GM21515 (cell line): Measurements from ENCODE around the gene PTPN23.
A peak's percentile ranks its signal among the peaks of the same experiment; 100 is the strongest.

Source experiments
- ATAC-seq: cut with Tn5 transposase; IDR thresholded peaks from one replicate; pipeline ENCODE4 v1.9.1; 2021; ENCODE audit not compliant: unreplicated experiment

Gene PTPN23

GRCh38 chr3:47370887-47371697 is 9.7 kb upstream of the PTPN23 start:
- ATAC-seq: no peak

GRCh38 chr3:47374587-47374986 is 6.2 kb upstream of the PTPN23 start:
- ATAC-seq: no peak

- no peak for ATAC-seq
These were observed 4.4 kb upstream of the PTPN23 start for GRCh38 chr3:47376393-47376792.

GRCh38 chr3:47377186-47377585 is 3.6 kb upstream of the PTPN23 start:
- ATAC-seq: no peak

GRCh38 chr3:47378869-47379268 is 2.0 kb upstream of the PTPN23 start:
- ATAC-seq: no peak

GRCh38 chr3:47379411-47379899 is 1.4 kb upstream of the PTPN23 start:
- ATAC-seq: no peak

GRCh38 chr3:47380026-47380600 is 708 bp upstream of the PTPN23 start:
- ATAC-seq: peak; percentile 11

GRCh38 chr3:47381317-47382157 is 716 bp downstream of the PTPN23 start:
- ATAC-seq: peak; percentile 65

- ATAC-seq: no peak
These were observed 3.6 kb downstream of the PTPN23 start for GRCh38 chr3:47384425-47384824.

GRCh38 chr3:47385007-47385406 is 4.2 kb downstream of the PTPN23 start:
- no peak for ATAC-seq

- no peak for ATAC-seq
These were observed 5.0 kb downstream of the PTPN23 start for GRCh38 chr3:47385796-47386195.

- ATAC-seq: no peak
These were observed 12.1 kb downstream of the PTPN23 start for GRCh38 chr3:47392933-47393332.

GRCh38 chr3:47394140-47394870 is 13.5 kb downstream of the PTPN23 start:
- no peak for ATAC-seq

- no peak for ATAC-seq
These were observed 14.1 kb downstream of the PTPN23 start for GRCh38 chr3:47394881-47395280.

- ATAC-seq: no peak
These were observed 17.4 kb downstream of the PTPN23 start for GRCh38 chr3:47398228-47398627.

GRCh38 chr3:47399016-47399415 is 18.2 kb downstream of the PTPN23 start:
- no peak for ATAC-seq

GRCh38 chr3:47399531-47400270 is 18.9 kb downstream of the PTPN23 start:
- no peak for ATAC-seq

GRCh38 chr3:47404431-47404876 is 23.6 kb downstream of the PTPN23 start:
- no peak for ATAC-seq

- ATAC-seq: no peak
These were observed 24.4 kb downstream of the PTPN23 start for GRCh38 chr3:47404955-47405790.
